Measurements from ENCODE around the gene SHPK. TPM values are rescaled to one million over a fixed set of nuclear protein-coding genes. Genes with fewer than 3 reads are reported as not detected.
A peak's percentile ranks its signal among the peaks of the same experiment; 100 is the strongest.

The SHPK gene
- total and polyA plus RNA-seq, 5 donors: 2.9 to 5.8 (median 4.9) TPM

- intact Hi-C loops (cut with DNase I): no loop called here
- Histone ChIP-seq H3K4me1 (ENCODE audit: control insufficient read depth, insufficient read depth, low read length) (no peaks in the 10 kb centered on the region), H3K27ac (ENCODE audit: low read length) (no peak overlapping the region), H3K4me3 (ENCODE audit: low read length) (no peak overlapping the region), H3K9me3 (ENCODE audit: control insufficient read depth, low read length) (no peaks in the 10 kb centered on the region), H3K27me3 (ENCODE audit: control insufficient read depth, insufficient read depth) (no peaks in the 10 kb centered on the region)
- WGBS: 89% methylated on average over 13 of the region's 13 CpGs
- ATAC-seq (no peak), DNase-seq (no peak)
Measured at GRCh38 chr17:3598078-3598477, 38.0 kb downstream of the SHPK start.

GRCh38 chr17:3596804-3597464 lies 39.1 kb downstream of the SHPK start:
- Histone ChIP-seq H3K27me3 (ENCODE audit: control insufficient read depth, insufficient read depth) (no peaks in the 10 kb centered on the region), H3K9me3 (ENCODE audit: control insufficient read depth, low read length) (no peaks in the 10 kb centered on the region), H3K4me1 (ENCODE audit: control insufficient read depth, insufficient read depth, low read length) (no peaks in the 10 kb centered on the region), H3K27ac (ENCODE audit: low read length) (no peak overlapping the region), H3K4me3 (ENCODE audit: low read length) (no peak overlapping the region)
- intact Hi-C loops (cut with DNase I): no loop called here
- DNase-seq (no peak), ATAC-seq (no peak)
- WGBS: 91% methylated on average over 27 of the region's 27 CpGs

- no peak overlapping the region for H3K27ac ChIP-seq (ENCODE audit: low read length)
- H3K9me3 ChIP-seq (ENCODE audit: control insufficient read depth, low read length): no peaks in the 10 kb centered on the region
- no peaks in the 10 kb centered on the region for H3K27me3 ChIP-seq (ENCODE audit: control insufficient read depth, insufficient read depth)
- DNase-seq (no peak), ATAC-seq (no peak)
- intact Hi-C loops (cut with DNase I): no loop called here
- 70% methylated on average over 15 of the region's 15 CpGs for WGBS
- H3K4me3 ChIP-seq (ENCODE audit: low read length): no peak overlapping the region
- no peaks in the 10 kb centered on the region for H3K4me1 ChIP-seq (ENCODE audit: control insufficient read depth, insufficient read depth, low read length)
Measured at GRCh38 chr17:3594976-3595375, 41.1 kb downstream of the SHPK start.

- peak; percentile 54 to 62 for ATAC-seq
- intact Hi-C loops (cut with DNase I): no loop called here
- no peaks in the 10 kb centered on the region for H3K4me1 ChIP-seq (ENCODE audit: control insufficient read depth, insufficient read depth, low read length)
- no peak overlapping the region for H3K27ac ChIP-seq (ENCODE audit: low read length)
- WGBS: 36% methylated on average over 11 of the region's 11 CpGs
- H3K4me3 ChIP-seq (ENCODE audit: low read length): no peak overlapping the region
- H3K9me3 ChIP-seq (ENCODE audit: control insufficient read depth, low read length): no peaks in the 10 kb centered on the region
- H3K27me3 ChIP-seq (ENCODE audit: control insufficient read depth, insufficient read depth): no peaks in the 10 kb centered on the region
- DNase-seq: peak; percentile 49 to 80 (median 76)
Measured at GRCh38 chr17:3594051-3594800, 41.8 kb downstream of the SHPK start.

- Histone ChIP-seq H3K9me3 (ENCODE audit: control insufficient read depth, low read length) (no peaks in the 10 kb centered on the region), H3K4me3 (ENCODE audit: low read length) (no peak overlapping the region), H3K27ac (ENCODE audit: low read length) (no peak overlapping the region), H3K4me1 (ENCODE audit: control insufficient read depth, insufficient read depth, low read length) (no peaks in the 10 kb centered on the region), H3K27me3 (ENCODE audit: control insufficient read depth, insufficient read depth) (no peaks in the 10 kb centered on the region)
- ATAC-seq (no peak), DNase-seq (no peak)
- 92% methylated on average over 5 of the region's 5 CpGs for WGBS
- intact Hi-C loops (cut with DNase I): no loop called here
Measured at GRCh38 chr17:3593384-3593783, 42.7 kb downstream of the SHPK start.

GRCh38 chr17:3592216-3592860 lies 43.7 kb downstream of the SHPK start:
- intact Hi-C loops (cut with DNase I): no loop called here
- no peak overlapping the region for H3K27ac ChIP-seq (ENCODE audit: low read length)
- WGBS: 96% methylated on average over 15 of the region's 15 CpGs
- no peak overlapping the region for H3K4me3 ChIP-seq (ENCODE audit: low read length)
- ATAC-seq (no peak), DNase-seq (no peak)
- H3K4me1 ChIP-seq (ENCODE audit: control insufficient read depth, insufficient read depth, low read length): no peaks in the 10 kb centered on the region
- H3K9me3 ChIP-seq (ENCODE audit: control insufficient read depth, low read length): no peaks in the 10 kb centered on the region
- H3K27me3 ChIP-seq (ENCODE audit: control insufficient read depth, insufficient read depth): no peaks in the 10 kb centered on the region

GRCh38 chr17:3590768-3591167 lies 45.3 kb downstream of the SHPK start:
- 70% methylated on average over 15 of the region's 15 CpGs for WGBS
- ATAC-seq: no peak

GRCh38 chr17:3590231-3590630 lies 45.8 kb downstream of the SHPK start:
- H3K9me3 ChIP-seq (ENCODE audit: control insufficient read depth, low read length): no peaks in the 10 kb centered on the region
- H3K27me3 ChIP-seq (ENCODE audit: control insufficient read depth, insufficient read depth): no peaks in the 10 kb centered on the region
- H3K4me1 ChIP-seq (ENCODE audit: control insufficient read depth, insufficient read depth, low read length): no peaks in the 10 kb centered on the region
- intact Hi-C loops (cut with DNase I): no loop called here
- 92% methylated on average over 15 of the region's 15 CpGs for WGBS
- DNase-seq (no peak), ATAC-seq (no peak)
- H3K4me3 ChIP-seq (ENCODE audit: low read length): no peak overlapping the region
- H3K27ac ChIP-seq (ENCODE audit: low read length): no peak overlapping the region

More at GRCh38 chr17:3590768-3591167, 45.3 kb downstream of the SHPK start:
- no peak for DNase-seq
- intact Hi-C loops (cut with DNase I): no loop called here
- H3K27me3 ChIP-seq (ENCODE audit: control insufficient read depth, insufficient read depth): no peaks in the 10 kb centered on the region
- H3K4me1 ChIP-seq (ENCODE audit: control insufficient read depth, insufficient read depth, low read length): no peaks in the 10 kb centered on the region
- H3K4me3 ChIP-seq (ENCODE audit: low read length): no peak overlapping the region
- H3K27ac ChIP-seq (ENCODE audit: low read length): no peak overlapping the region
- no peaks in the 10 kb centered on the region for H3K9me3 ChIP-seq (ENCODE audit: control insufficient read depth, low read length)

GRCh38 chr17:3589784-3590183 lies 46.3 kb downstream of the SHPK start:
- ATAC-seq (no peak), DNase-seq (peak in 1 of 3 donors; percentile 68)
- intact Hi-C loops (cut with DNase I): no loop called here
- no peaks in the 10 kb centered on the region for H3K27me3 ChIP-seq (ENCODE audit: control insufficient read depth, insufficient read depth)
- H3K27ac ChIP-seq (ENCODE audit: low read length): no peak overlapping the region
- no peak overlapping the region for H3K4me3 ChIP-seq (ENCODE audit: low read length)
- WGBS: 96% methylated on average over 22 of the region's 22 CpGs
- no peaks in the 10 kb centered on the region for H3K9me3 ChIP-seq (ENCODE audit: control insufficient read depth, low read length)
- H3K4me1 ChIP-seq (ENCODE audit: control insufficient read depth, insufficient read depth, low read length): no peaks in the 10 kb centered on the region

- intact Hi-C loops (cut with DNase I): no loop called here
- Histone ChIP-seq H3K4me3 (ENCODE audit: low read length) (no peak overlapping the region), H3K9me3 (ENCODE audit: control insufficient read depth, low read length) (no peaks in the 10 kb centered on the region), H3K4me1 (ENCODE audit: control insufficient read depth, insufficient read depth, low read length) (no peaks in the 10 kb centered on the region), H3K27me3 (ENCODE audit: control insufficient read depth, insufficient read depth) (no peaks in the 10 kb centered on the region), H3K27ac (ENCODE audit: low read length) (no peak overlapping the region)
- no peak for DNase-seq
- ATAC-seq: peak in 1 of 2 donors; percentile 20
- WGBS: 93% methylated on average over 17 of the region's 17 CpGs
Measured at GRCh38 chr17:3585826-3586225, 50.2 kb downstream of the SHPK start.

- DNase-seq: no peak
- intact Hi-C loops (cut with DNase I): no loop called here
- ATAC-seq: no peak
Measured at GRCh38 chr17:3583456-3583855, 52.6 kb downstream of the SHPK start.

More at GRCh38 chr17:3583456-3583855, 52.6 kb downstream of the SHPK start:
- H3K27me3 ChIP-seq (ENCODE audit: control insufficient read depth, insufficient read depth): no peaks in the 10 kb centered on the region
- no peaks in the 10 kb centered on the region for H3K9me3 ChIP-seq (ENCODE audit: control insufficient read depth, low read length)
- no peaks in the 10 kb centered on the region for H3K4me1 ChIP-seq (ENCODE audit: control insufficient read depth, insufficient read depth, low read length)
- 93% methylated on average over 9 of the region's 9 CpGs for WGBS
- no peak overlapping the region for H3K4me3 ChIP-seq (ENCODE audit: low read length)
- no peak overlapping the region for H3K27ac ChIP-seq (ENCODE audit: low read length)
